GM21576 (cell line): ENCODE measurements around the gene ARL4D.
"Not testable (repeated sequence)": the region's sequence is repeated elsewhere in the genome, so short reads cannot be mapped to it uniquely, and the experiment has no call there.

Experiments
- ATAC-seq: cut with Tn5 transposase; IDR thresholded peaks from one replicate; pipeline ENCODE4 v1.9.1; 2021; ENCODE audit warnings: mild to moderate bottlenecking, moderate library complexity; ENCODE audit not compliant: unreplicated experiment

Gene ARL4D, protein sequence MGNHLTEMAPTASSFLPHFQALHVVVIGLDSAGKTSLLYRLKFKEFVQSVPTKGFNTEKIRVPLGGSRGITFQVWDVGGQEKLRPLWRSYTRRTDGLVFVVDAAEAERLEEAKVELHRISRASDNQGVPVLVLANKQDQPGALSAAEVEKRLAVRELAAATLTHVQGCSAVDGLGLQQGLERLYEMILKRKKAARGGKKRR

GRCh38 chr17:43398724-43399595 lies at the start of gene ARL4D:
Gene ARL4D (plus strand): TSS chr17:43398993. CDS start chr17:43399733, 740 bp downstream.
- no peak for ATAC-seq

DNA sequence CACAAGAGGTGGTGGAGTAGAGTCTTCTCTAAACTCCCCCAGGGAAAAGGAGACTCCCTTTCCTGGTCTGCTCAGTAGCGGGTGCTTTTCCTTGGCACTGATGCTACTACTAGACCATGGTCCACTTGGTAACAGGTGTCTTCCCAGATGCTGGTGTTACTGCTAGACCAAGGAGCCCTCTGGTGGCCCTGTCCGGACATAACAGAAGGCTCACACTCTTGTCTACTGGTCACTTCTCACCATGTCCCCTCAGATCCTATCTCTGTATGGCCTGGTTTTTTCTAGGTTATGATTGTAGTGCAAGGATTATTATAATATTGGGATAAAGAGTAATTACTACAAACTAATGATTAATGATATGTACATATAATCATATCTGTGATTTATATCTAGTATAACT lies 49.7 kb upstream of the ARL4D start:
- no peak for ATAC-seq

- no peak for ATAC-seq
Observed at GRCh38 chr17:43350888-43351361, 47.9 kb upstream of the ARL4D start.

- no peak for ATAC-seq
Observed at GRCh38 chr17:43351691-43352090, 47.1 kb upstream of the ARL4D start.

- ATAC-seq = no peak
Observed at GRCh38 chr17:43352579-43353331, 46.0 kb upstream of the ARL4D start.

DNA sequence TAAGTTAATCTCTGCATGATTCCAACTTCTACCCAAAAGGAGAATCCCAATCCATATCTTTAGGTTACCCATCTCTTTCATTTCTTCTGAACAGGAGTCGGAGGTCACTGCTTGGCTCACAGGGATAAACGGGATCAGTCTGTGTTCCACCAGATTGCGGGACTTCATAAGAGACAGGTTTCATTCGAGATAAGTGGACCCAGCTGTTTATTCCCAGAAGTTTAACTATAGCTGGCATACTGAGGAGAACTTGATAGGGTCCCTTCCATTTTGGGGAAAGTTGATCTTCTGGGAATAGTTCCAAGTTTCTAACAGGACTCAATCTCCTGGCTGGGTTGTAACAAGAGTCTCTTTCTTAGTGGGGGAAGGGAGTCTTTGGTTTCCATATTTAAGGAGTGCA lies 45.4 kb upstream of the ARL4D start:
- ATAC-seq = no peak

- no peak for ATAC-seq
Observed at GRCh38 chr17:43354371-43354770, 44.4 kb upstream of the ARL4D start.

GRCh38 chr17:43356450-43356849 lies 42.3 kb upstream of the ARL4D start:
- ATAC-seq = no peak

- no peak for ATAC-seq
Observed at GRCh38 chr17:43356999-43357398, 41.8 kb upstream of the ARL4D start.

GRCh38 chr17:43359469-43360110 lies 39.2 kb upstream of the ARL4D start:
- no peak for ATAC-seq

DNA sequence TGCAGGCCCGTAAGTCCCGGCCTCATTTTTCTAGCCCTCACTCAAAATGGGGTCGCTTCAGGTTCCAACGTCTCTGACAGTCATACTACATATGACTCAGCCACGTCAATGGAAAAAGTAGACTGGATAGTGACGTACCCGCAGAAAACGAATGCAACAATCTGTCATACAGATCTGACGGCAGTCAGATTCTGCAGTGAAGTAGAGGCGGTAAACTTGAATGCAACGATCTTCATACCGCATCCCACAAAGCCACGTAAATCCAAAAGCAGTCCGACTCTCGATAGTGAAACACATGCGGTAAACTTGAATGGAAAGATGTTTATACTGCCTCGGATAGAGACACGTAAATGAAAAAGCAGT lies 38.4 kb upstream of the ARL4D start:
- ATAC-seq = peak; percentile 11

DNA sequence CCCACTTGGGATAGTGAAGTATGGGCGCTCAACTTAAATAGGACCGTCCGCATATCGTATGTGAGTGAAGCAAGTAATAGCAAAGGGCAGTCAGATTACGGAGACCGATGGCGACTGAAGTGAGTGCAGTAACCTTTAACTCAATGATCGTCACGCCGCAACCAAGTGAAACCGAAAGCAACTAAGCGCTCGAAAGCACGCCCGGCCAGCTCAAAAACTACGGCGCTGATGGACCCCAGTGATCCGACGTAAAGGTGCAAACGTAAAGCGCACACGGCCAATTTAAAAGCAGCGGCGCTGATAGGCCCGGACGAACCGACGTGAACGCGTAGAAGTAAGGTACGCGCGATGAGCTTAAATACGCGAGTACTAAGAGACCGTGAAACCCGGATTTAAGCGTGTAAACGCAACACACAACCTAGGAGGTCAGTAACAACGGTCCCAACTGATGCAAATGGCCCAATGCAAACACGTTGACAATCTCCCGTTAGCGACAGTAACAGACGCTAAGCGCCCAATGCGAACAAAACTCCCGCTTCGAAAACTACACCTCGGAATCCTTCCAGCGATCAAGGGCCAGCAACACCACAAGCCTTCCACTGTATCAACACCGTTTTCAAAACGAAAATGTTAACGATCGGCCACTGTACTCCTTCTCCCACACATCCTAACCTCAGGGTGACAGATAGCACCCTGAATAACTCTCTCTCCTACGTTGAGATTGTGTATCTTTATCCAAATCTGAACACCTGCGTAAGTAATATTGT lies 37.9 kb upstream of the ARL4D start:
- peak; percentile 76 for ATAC-seq

DNA sequence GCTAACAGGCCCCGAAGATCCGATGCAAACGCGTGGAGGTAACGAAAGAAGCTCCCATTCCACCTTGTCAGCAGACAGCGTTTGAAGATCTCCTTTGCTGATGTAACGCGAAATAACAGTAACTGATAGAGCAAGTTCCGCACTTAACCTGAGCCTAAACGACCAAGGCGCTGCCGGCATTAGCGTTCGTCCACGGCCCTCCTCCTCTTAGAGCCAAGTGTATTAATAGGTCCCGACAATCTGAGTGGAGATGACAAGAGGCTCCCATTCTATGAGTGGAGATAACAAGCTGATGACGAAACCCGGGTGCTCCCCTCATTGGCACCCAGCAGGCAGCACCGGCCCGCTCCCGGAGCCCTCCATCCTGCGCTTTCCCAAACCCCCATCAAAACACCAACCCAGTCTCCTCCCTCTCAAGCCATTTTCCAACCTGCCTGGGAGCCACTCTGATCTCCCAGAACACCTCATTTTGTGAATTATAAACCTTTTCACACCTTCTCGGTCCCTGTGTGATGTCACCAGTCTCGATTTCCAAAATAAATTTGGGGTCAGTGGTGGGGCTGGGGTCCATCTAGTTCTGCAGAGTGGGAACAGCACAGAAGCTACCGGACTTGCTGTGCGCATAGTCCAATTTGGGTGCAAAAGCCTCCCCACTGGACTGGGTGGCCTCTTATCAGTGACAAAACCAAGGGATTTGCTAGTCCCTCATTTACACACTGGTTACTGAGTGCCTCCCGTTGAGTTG lies 35.4 kb upstream of the ARL4D start:
- ATAC-seq = no peak

DNA sequence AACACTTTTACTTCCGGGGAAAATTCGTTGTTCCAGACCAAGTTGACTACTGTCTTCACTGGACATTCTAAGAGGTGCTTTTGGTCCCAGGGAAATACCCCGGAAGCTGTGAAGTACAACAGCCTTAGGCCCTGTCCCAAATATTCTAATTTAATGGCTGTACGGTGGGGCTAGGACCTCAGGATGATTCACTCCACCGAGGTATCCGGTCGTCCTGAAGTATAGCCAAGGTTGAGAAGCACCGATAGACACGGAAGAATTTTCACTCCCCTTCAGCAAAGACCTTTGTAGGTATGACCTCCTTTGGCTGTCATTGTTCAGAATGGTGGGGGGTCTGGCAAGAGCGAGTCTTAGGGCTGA lies 34.9 kb upstream of the ARL4D start:
- no peak for ATAC-seq

- ATAC-seq = no peak
Observed at GRCh38 chr17:43365356-43365755, 33.4 kb upstream of the ARL4D start.

DNA sequence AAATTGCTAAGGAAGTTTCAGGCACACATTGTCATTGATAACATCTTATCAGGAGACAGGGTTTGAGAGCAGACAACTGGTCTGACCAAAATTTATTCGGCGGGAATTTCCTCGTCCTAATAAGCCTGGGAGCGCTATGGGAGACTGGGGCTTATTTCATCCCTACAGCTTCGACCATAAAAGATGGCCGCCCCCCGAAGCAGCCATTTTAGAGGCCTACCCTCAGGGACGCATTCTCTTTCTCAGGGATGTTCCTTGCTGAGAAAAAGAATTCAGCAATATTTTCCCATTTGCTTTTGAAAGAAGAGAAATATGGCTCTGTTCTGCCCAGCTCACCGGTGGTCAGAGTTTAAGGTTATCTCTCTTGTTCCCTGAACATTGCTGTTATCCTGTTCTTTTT lies 32.9 kb upstream of the ARL4D start:
- ATAC-seq = not testable (repeated sequence)

- ATAC-seq = peak; percentile 3
Observed at GRCh38 chr17:43366891-43367736, 31.7 kb upstream of the ARL4D start.

- ATAC-seq = peak; percentile 31
Observed at GRCh38 chr17:43367737-43368242, 31.0 kb upstream of the ARL4D start.
